Fibroblast of pulmonary artery (primary cell): ENCODE measurements around the gene P3H4.
A peak's percentile ranks its signal among the peaks of the same experiment; 100 is the strongest.
"Not testable (repeated sequence)": the region's sequence is repeated elsewhere in the genome, so short reads cannot be mapped to it uniquely, and the experiment has no call there.

ENCODE experiments used
- DNase-seq: peaks from one replicate; pipeline ENCODE4 v3.0.0-alpha.2; 2010; ENCODE audit warnings: low read depth
- H3K4me3 ChIP-seq: replicated peaks from 2 replicates; pipeline ENCODE4 v1.5.1; 2011; ENCODE audit warnings: low read depth, mild to moderate bottlenecking, control low read depth, low read length, moderate library complexity
- CTCF ChIP-seq: IDR thresholded peaks from 2 replicates; pipeline ENCODE4 v1.5.1; 2011; ENCODE audit warnings: mild to moderate bottlenecking, control low read depth, low read length, inconsistent platforms; ENCODE audit errors: missing control alignments

The P3H4 gene

DNA sequence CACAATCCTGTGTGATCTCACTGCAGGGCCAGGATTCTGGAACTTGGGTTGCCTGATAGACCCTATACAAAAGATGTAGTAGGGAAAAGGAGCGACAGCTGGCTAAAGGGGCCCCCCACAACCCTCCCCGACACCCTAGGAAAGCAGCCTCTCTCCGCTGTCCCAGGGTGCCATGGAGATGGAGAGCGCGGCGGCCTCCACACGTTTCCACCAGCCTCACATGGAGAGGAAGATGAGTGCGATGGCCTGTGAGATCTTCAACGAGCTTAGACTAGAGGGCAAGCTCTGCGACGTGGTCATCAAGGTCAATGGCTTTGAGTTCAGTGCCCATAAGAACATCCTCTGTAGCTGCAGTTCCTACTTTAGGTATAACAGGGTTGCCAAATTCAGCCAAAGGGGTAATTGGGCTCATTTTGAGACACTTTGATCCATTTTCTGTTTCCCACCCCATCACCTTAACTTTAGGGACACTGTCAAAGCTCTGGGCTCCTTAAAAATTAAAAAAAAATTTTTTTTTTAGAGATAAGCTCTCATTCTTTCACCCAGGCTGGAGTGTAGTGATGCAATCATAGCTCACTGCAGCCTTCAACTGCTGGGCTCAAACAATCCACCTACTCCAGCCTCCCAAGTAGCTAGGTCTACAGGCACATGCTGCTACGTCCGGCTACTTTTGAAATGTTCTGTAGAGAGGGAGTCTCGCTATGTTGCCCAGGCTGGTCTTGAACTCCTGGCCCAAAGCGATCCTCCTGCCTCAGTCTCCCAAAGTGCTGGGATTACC lies 26.2 kb upstream of the P3H4 start, which contains the start of gene KLHL10:
KLHL10 (plus strand) TSS at position 65 of the 778 bp plus-strand sequence; CDS start at position 173, 108 bp downstream.
- peak; percentile 20 for DNase-seq
- no peak within 1 kb of the TSS for H3K4me3 ChIP-seq
- no peak for TF ChIP-seq CTCF

DNA sequence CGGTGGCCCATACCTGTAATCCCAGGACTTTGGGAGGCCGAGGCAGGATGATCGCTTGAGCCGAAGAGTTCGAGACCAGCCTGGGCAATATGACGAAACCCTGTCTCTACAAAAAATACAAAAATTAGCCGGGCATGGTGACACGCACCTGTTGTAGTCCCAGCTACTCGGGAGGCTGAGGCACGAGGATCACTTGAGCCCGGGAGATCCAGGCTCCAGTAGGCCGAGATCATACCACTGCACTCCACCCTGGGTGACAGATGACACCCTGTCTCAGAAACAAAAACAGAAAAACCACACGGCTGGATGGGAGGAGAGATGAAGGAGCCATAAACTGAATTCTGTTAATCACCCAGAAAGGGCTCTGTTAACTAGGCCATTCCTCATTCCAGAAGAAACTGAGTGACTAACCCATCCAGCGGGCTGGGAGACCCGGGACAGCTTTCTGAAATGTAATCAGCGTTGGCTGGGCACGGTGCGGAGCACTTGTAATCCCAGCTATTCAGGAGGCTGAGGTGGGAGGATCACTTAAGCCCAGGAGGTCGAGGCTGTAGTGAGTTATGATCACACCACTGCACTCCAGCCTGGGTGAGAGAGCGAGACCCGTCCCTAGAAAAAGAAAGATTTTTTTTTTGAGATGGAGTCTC lies 24.9 kb upstream of the P3H4 start:
- no peak for TF ChIP-seq CTCF
- no peak for DNase-seq
- peak overlapping the region; percentile 74 for H3K4me3 ChIP-seq

DNA sequence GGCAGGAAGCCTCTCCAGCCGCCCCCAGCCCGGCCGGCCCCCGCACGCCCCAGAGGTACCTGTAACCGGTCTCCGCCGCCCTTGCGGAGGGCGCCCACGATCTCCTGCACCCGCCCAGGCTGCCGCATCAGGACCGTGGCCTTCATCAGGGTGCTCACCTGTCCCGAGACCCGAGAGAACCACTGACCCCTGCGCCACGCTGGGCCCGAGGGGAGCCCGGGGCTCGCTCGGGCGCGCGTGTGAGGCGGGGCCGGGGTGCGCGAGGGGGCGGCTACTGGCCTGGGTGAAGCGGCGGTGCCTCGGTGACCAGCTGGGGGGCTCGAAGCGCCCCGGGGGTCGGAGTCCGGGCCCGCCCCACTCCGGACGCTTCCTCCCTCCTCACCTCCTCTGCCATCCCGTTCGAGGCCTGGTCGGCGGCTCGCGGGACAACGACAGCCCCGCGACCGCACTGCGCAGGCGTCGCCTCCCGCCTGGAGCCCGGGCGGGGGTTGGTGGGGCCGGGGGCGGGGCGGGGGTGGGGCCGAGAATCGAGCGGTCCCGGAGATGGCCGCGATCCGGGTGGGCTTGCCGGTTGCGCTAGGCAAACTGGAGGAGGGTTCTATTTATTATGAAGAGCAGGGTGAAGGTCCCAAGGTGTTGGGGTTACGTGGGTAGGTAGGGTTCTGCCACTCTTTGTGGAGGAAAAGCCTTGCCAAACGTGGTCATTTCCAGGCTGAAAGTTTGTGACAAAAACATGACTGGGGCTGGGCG lies 24.2 kb upstream of the P3H4 start, which contains the start of gene NT5C3B:
NT5C3B (minus strand) TSS at position 433 of the 750 bp plus-strand sequence; CDS start at position 394, 39 bp downstream.
- no peak for TF ChIP-seq CTCF
- peak within 1 kb of the TSS; percentile 74 for H3K4me3 ChIP-seq
- DNase-seq, result peak; percentile 40

GRCh38 chr17:41835214-41835799 lies 23.6 kb upstream of the P3H4 start:
- peak overlapping the region; percentile 74 for H3K4me3 ChIP-seq
- no peak for TF ChIP-seq CTCF
- DNase-seq, result no peak

DNA sequence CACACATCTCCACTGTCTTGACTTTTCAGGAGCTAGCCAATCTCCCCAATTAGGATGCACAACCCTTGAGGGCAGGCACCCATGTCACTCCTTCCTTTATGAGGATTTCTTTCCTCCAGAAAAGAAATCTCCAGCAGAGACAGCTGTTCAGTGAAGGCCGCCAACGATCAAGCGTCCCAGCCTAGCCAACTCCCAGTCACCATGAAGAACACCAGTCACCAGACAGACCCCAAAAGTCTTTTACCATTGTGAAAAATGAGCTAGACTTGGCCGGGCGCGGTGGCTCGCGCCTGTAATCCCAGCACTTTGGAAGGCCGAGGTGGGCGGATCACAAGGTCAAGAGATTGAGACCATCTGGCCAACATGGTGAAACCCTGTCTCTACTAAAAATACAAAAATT lies 18.2 kb upstream of the P3H4 start:
- not testable (repeated sequence) for DNase-seq, H3K4me3 ChIP-seq

DNA sequence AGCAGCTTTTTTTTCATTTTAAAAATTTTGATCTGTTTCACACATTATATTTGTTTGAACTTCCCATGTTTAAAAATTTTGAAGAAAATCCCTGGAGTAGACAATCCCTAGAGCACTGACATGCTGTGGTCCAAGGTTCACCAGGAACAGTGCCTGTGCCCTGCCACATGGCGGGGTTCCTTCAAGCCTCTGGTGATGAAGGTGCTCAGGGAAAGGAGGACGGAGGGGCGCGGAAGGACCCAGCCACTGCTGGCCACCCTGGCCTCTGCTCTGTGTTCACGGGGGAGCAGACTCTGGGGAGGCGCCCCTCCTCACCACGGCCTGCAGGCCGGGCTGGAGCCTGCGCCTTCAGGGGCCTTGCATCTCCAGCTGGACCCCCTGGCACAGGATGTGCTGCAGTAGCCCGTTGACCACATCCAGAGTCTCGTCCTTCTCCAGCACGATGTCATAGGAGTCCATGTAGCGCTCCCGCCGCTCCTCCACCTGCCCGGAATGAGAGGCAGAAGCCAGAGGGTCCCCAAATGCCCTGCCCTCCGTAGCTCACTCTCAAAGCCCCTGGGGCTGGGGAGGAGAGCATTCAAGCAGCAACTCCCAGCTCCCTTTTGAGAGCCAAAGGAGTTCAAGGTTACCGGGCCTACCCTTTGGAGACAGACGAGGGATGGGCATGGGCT lies 13.6 kb upstream of the P3H4 start:
- H3K4me3 ChIP-seq, result no peak overlapping the region
- no peak for TF ChIP-seq CTCF
- no peak for DNase-seq
